Peyer's patch (tissue), 4 donors: ENCODE measurements around the gene SEMA4D. TPM values are rescaled to one million over a fixed set of nuclear protein-coding genes. Genes with fewer than 3 reads are reported as not detected.

ENCODE experiments used
- DNase-seq, 3 donors: peaks; one replicate each; pipeline ENCODE4 v3.0.0-alpha.2; 2017 to 2019
- H3K27ac ChIP-seq, 4 donors: fragments of 200-600 bp; sonication (generic); one replicate each; pipeline ENCODE4 v1.5.1; 2016 to 2019
- H3K27me3 ChIP-seq, 2 donors: fragments of 200-600 bp; sonication (generic); one replicate each; pipeline ENCODE4 v1.5.1; 2019
- H3K36me3 ChIP-seq, 3 donors: fragments of 200-600 bp; sonication (generic); one replicate each; pipeline ENCODE4 v1.5.1; 2016 to 2019
- H3K4me1 ChIP-seq, 4 donors: fragments of 200-600 bp; sonication (generic); one replicate each; pipeline ENCODE4 v1.5.1; 2016 to 2019
- H3K4me3 ChIP-seq, 4 donors: fragments of 200-600 bp; sonication (generic); 1 replicate in 3 of 4; 2 replicates in 1 of 4; pipeline ENCODE4 v1.5.1; 2016 to 2019; ENCODE audit warnings: mild to moderate bottlenecking in 1 of 4
- H3K9me3 ChIP-seq, 4 donors: fragments of 200-600 bp; sonication (generic); one replicate each; pipeline ENCODE4 v1.5.1; 2016 to 2019; ENCODE audit warnings: mild to moderate bottlenecking in 1 of 4
- CTCF ChIP-seq, 6 experiments: fragments of 450-650 bp in 4 of 6; fragments of 200-600 bp in 2 of 6; sonication (generic) in 1 of 6; IDR thresholded peaks; one replicate each; pipeline ENCODE4 v1.5.1; 2017 to 2019; ENCODE audit warnings: antibody characterized with exemption in 6 of 6, mild to moderate bottlenecking in 3 of 6, moderate library complexity in 1 of 6
- POLR2A ChIP-seq, 2 donors: fragments of 450-650 bp; IDR thresholded peaks; one replicate each; pipeline ENCODE4 v1.5.1; 2017; ENCODE audit warnings: antibody characterized with exemption in 2 of 2, mild to moderate bottlenecking in 2 of 2, moderate library complexity in 2 of 2
- total RNA-seq, 4 donors: library from RNA; depleted of rRNA; stranded (reverse); fragments of >200 nt; gene quantifications; one replicate each; pipeline ENCODE4 v1.1.0, GENCODE V29; 2016

Gene SEMA4D
- total RNA-seq, 4 donors from 2014 or later, result 24.3 to 124 (median 30.0) TPM

- DNase-seq, result no peak
- Histone ChIP-seq H3K27me3 (no peaks in the 10 kb centered on the region), H3K27ac (no peak overlapping the region), H3K36me3 (peaks cover 0 to 60% (median 0%) of the 10 kb centered on the region in 3 donors), H3K9me3 (no peaks in the 10 kb centered on the region), H3K4me3 (no peak overlapping the region), H3K4me1 (peaks cover 0 to 8% (median 0%) of the 10 kb centered on the region in 4 donors)
- TF ChIP-seq CTCF (IDR thresholded peaks at IDR 0.05), result no peak
- no peak for TF ChIP-seq POLR2A (IDR thresholded peaks at IDR 0.05)
Observed at GRCh38 chr9:89397471-89397870, 100.4 kb downstream of the SEMA4D start.

- Histone ChIP-seq H3K27me3 (no peaks in the 10 kb centered on the region), H3K9me3 (no peaks in the 10 kb centered on the region), H3K36me3 (peaks cover 0 to 61% (median 0%) of the 10 kb centered on the region in 3 donors), H3K4me3 (no peak overlapping the region), H3K4me1 (peaks cover 0 to 2% (median 0%) of the 10 kb centered on the region in 4 donors), H3K27ac (no peak overlapping the region)
- TF ChIP-seq POLR2A (IDR thresholded peaks at IDR 0.05) (no peak), CTCF (IDR thresholded peaks at IDR 0.05) (no peak)
- DNase-seq, result no peak
Observed at GRCh38 chr9:89395931-89396710, 101.8 kb downstream of the SEMA4D start.

GRCh38 chr9:89394412-89394811 is 103.5 kb downstream of the SEMA4D start:
- no peaks in the 10 kb centered on the region for H3K27me3 ChIP-seq
- H3K4me3 ChIP-seq, result no peak overlapping the region
- no peaks in the 10 kb centered on the region for H3K9me3 ChIP-seq
- peaks cover 0 to 78% (median 0%) of the 10 kb centered on the region in 3 donors for H3K36me3 ChIP-seq
- no peak overlapping the region for H3K27ac ChIP-seq
- DNase-seq, result no peak
- H3K4me1 ChIP-seq, result no peaks in the 10 kb centered on the region
- TF ChIP-seq CTCF (IDR thresholded peaks at IDR 0.05) (no peak), POLR2A (IDR thresholded peaks at IDR 0.05) (no peak)

- H3K27ac ChIP-seq, result no peak overlapping the region
- H3K4me1 ChIP-seq, result peaks cover 0 to 9% (median 0%) of the 10 kb centered on the region in 4 donors
- peaks cover 0 to 82% (median 0%) of the 10 kb centered on the region in 3 donors for H3K36me3 ChIP-seq
Observed at GRCh38 chr9:89391585-89391984, 106.3 kb downstream of the SEMA4D start.

GRCh38 chr9:89390578-89391116 is 107.3 kb downstream of the SEMA4D start:
- no peaks in the 10 kb centered on the region for H3K27me3 ChIP-seq
- no peaks in the 10 kb centered on the region for H3K9me3 ChIP-seq
- no peak overlapping the region for H3K4me3 ChIP-seq
- H3K4me1 ChIP-seq, result peaks cover 0 to 9% (median 0%) of the 10 kb centered on the region in 4 donors
- no peak for DNase-seq
- no peak overlapping the region for H3K27ac ChIP-seq
- TF ChIP-seq CTCF (IDR thresholded peaks at IDR 0.05) (no peak), POLR2A (IDR thresholded peaks at IDR 0.05) (no peak)
- H3K36me3 ChIP-seq, result peaks cover 0 to 82% (median 0%) of the 10 kb centered on the region in 3 donors

More at GRCh38 chr9:89391585-89391984, 106.3 kb downstream of the SEMA4D start:
- H3K4me3 ChIP-seq, result no peak overlapping the region
- H3K9me3 ChIP-seq, result no peaks in the 10 kb centered on the region
- no peaks in the 10 kb centered on the region for H3K27me3 ChIP-seq
- DNase-seq, result no peak
- no peak for TF ChIP-seq POLR2A (IDR thresholded peaks at IDR 0.05)
- no peak for TF ChIP-seq CTCF (IDR thresholded peaks at IDR 0.05)
